Heart left ventricle (tissue), 16 donors: Measurements from ENCODE around the gene CACNA1D. TPM values are rescaled to one million over a fixed set of nuclear protein-coding genes. Genes with fewer than 3 reads are reported as not detected.
"Not testable (repeated sequence)": the region's sequence is repeated elsewhere in the genome, so short reads cannot be mapped to it uniquely, and the experiment has no call there.

Experiments used
- ATAC-seq, 4 donors: fragments of 200-7000 bp; cut with Tn5 transposase; one replicate each; pipeline ENCODE4 v1.9.1; 2020 to 2022; ENCODE audit warnings: moderate library complexity in 4 of 4, mild to moderate bottlenecking in 3 of 4, moderate number of reproducible peaks in 1 of 4
- DNase-seq, 5 donors: peaks; one replicate each; pipeline ENCODE4 v3.0.0-alpha.2; 2020
- H3K27ac ChIP-seq, 12 donors: fragments of 200-600 bp; sonication (generic) in 4 of 12; one replicate each; pipeline versions ENCODE4 v1.5.0 to v1.8.0; 2016 to 2022; ENCODE audit warnings: mild to moderate bottlenecking in 2 of 12
- H3K27me3 ChIP-seq, 9 donors: fragments of 200-600 bp; sonication (generic) in 2 of 9; one replicate each; pipeline versions ENCODE4 v1.5.1 to v1.8.0; 2016 to 2022; ENCODE audit warnings: mild to moderate bottlenecking in 3 of 9
- H3K36me3 ChIP-seq, 9 donors: fragments of 200-600 bp; sonication (generic) in 2 of 9; one replicate each; pipeline versions ENCODE4 v1.5.0 to v1.8.0; 2018 to 2022; ENCODE audit warnings: mild to moderate bottlenecking in 2 of 9
- H3K4me1 ChIP-seq, 12 donors: fragments of 200-600 bp; sonication (generic) in 4 of 12; one replicate each; pipeline versions ENCODE4 v1.5.0 to v1.8.0; 2016 to 2022; ENCODE audit warnings: mild to moderate bottlenecking in 3 of 12
- H3K4me3 ChIP-seq, 12 donors: fragments of 200-600 bp; sonication (generic) in 4 of 12; one replicate each; pipeline versions ENCODE4 v1.5.0 to v1.8.0; 2017 to 2022; ENCODE audit warnings: mild to moderate bottlenecking in 9 of 12, moderate library complexity in 4 of 12
- H3K9me3 ChIP-seq, 12 donors: fragments of 200-600 bp; sonication (generic) in 4 of 12; one replicate each; pipeline versions ENCODE4 v1.5.0 to v1.8.0; 2016 to 2022; ENCODE audit warnings: mild to moderate bottlenecking in 1 of 12
- CTCF ChIP-seq, 12 donors: fragments of 200-600 bp; sonication (generic) in 4 of 12; IDR thresholded peaks; one replicate each; pipeline versions ENCODE4 v1.5.0 to v1.8.0; 2018 to 2022; ENCODE audit warnings: antibody characterized with exemption in 12 of 12, mild to moderate bottlenecking in 5 of 12
- POLR2A ChIP-seq, 2 donors: fragments of 450-650 bp; IDR thresholded peaks; one replicate each; pipeline ENCODE4 v1.6.1; 2017; ENCODE audit warnings: antibody characterized with exemption in 2 of 2, mild to moderate bottlenecking in 2 of 2, moderate library complexity in 2 of 2
- WGBS, 4 donors: extraction: QIAGEN DNeasy Blood & Tissue Kit in 2 of 4; methylation state at CpG; one replicate each; pipeline versions ENCODE4 v1.1.5 to v1.1.7; 2013 to 2018; 5-methylcytosine and 5-hydroxymethylcytosine counted together
- intact Hi-C, 10 donors: fragments of 100-400 bp; cut with DNase I; formaldehyde crosslinking; loops; one replicate each; pipeline versions ENCODE4 v1.11.1 to v1.14.2; 2022
- long read RNA-seq, 3 donors: library from polyadenylated mRNA; unstranded; transcript quantifications; one replicate each; pipeline ENCODE4 v2.0.0, GENCODE V29; 2020 to 2021
- polyA plus RNA-seq, 2 donors: library from polyadenylated mRNA; stranded (reverse); fragments of 200-250 nt; gene quantifications; one replicate each; pipeline ENCODE4 v1.2.3, GENCODE V29; 2013
- total RNA-seq, 9 donors: library from RNA; depleted of rRNA in 2 of 9; stranded (reverse); fragments of >200 nt in 2 of 9; fragmentation: NEBNext Ultra II Directional in 3 of 9; extraction: Animal tissue kit (Norgen Biotek cat#: 25700) in 3 of 9; gene quantifications; one replicate each; pipeline versions ENCODE4 v1.1.0 to v1.2.4, GENCODE V29; 2016 to 2023
- donor health status: ischemic (EF 13 %, LVEDD 7.1; RV severe dilation, severe dysfunction).
- donor health status: healthy with polysubstance abuse.
- donor health status: DM: no; HTN: yes; CAD: no.
- donor health status: DM: no; HTN: no; CAD: no.
- donor health status: ischemic (EF 25% LVEDD 6.9; RV normal size, moderate dysfunction).
- donor health status: ischemic (EF 25% LVEDD 5.7; RV mildly dilated, moderate dysfunction).
- donor health status: healthy.
- donor health status: DM: yes; HTN: yes; CAD: no.
- donor health status: ischemic (EF 35%, LVEDD 5.7; RV mildly dilated, moderate dysfunction).
- donor health status: nonischemic (EF 11% LVEDD 7.7; RV severe dilation, severe dysfunction).
- donor health status: DM: yes; HTN: yes; CAD: no.
- donor health status: PGD.
- donor health status: ischemic (EF 29% LVEDD 5.4; RV normal size, mild dysfunction).
- donor health status: nonischemic (EF 23%, LVEDD 6.1; RV moderate dilation, normal function).

Gene CACNA1D
- total RNA-seq (1 to 10 TPM in 2 of 9 donors, under 1 TPM in 6, not detected in 1; 0.16 to 2.4 (median 0.46) TPM), polyA plus RNA-seq (under 1 TPM; 0.06 to 0.27 TPM)
- long read RNA-seq, donor 1, partial matches to known transcripts: 0 of 2 reads
- long read RNA-seq, donor 1, other reads (novel, unspliced or antisense): 2 of 2 reads
- long read RNA-seq, donor 2, partial matches to known transcripts: 0 of 1 reads
- long read RNA-seq, donor 2, other reads (novel, unspliced or antisense): 1 of 1 reads
- long read RNA-seq, donor 3: 0 reads

GRCh38 chr3:53493963-53494791 is at the start of gene CACNA1D:
Gene CACNA1D, plus strand, starts transcription at chr3:53494611. Its CDS starts 556 bp downstream, at chr3:53495167.
- no peaks in the 10 kb centered on the region for H3K9me3 ChIP-seq
- TF ChIP-seq CTCF (IDR thresholded peaks at IDR 0.05) (no peak), POLR2A (IDR thresholded peaks at IDR 0.05) (no peak)
- WGBS, 4 donors: 1 to 3% (median 1%) methylated on average over 42 to 122 of the region's 122 CpGs
- ATAC-seq (peak in 2 of 4 donors; percentile 16 to 28), DNase-seq (peak in 1 of 5 donors; percentile 8)
- H3K4me1 ChIP-seq: peaks cover 0 to 24% (median 14%) of the 10 kb centered on the region in 12 donors
- intact Hi-C loops: no loop called here
- H3K27ac ChIP-seq: peak within 1 kb of the TSS in 1 of 12 donors; percentile 24
- H3K36me3 ChIP-seq: no peaks in the 10 kb centered on the region
- peaks cover 11 to 70% (median 21%) of the 10 kb centered on the region in 9 donors for H3K27me3 ChIP-seq
- peak within 1 kb of the TSS; percentile 13 to 59 (median 46) for H3K4me3 ChIP-seq

GRCh38 chr3:53457068-53457467 is 37.3 kb upstream of the CACNA1D start:
- H3K27ac ChIP-seq: no peak overlapping the region
- intact Hi-C loops: no loop called here
- no peaks in the 10 kb centered on the region for H3K36me3 ChIP-seq
- TF ChIP-seq POLR2A (IDR thresholded peaks at IDR 0.05) (no peak), CTCF (IDR thresholded peaks at IDR 0.05) (no peak)
- H3K27me3 ChIP-seq: peaks cover 0 to 11% (median 0%) of the 10 kb centered on the region in 9 donors
- H3K4me1 ChIP-seq: no peaks in the 10 kb centered on the region
- ATAC-seq (no peak), DNase-seq (no peak)
- no peaks in the 10 kb centered on the region for H3K9me3 ChIP-seq
- H3K4me3 ChIP-seq: no peak overlapping the region

DNA sequence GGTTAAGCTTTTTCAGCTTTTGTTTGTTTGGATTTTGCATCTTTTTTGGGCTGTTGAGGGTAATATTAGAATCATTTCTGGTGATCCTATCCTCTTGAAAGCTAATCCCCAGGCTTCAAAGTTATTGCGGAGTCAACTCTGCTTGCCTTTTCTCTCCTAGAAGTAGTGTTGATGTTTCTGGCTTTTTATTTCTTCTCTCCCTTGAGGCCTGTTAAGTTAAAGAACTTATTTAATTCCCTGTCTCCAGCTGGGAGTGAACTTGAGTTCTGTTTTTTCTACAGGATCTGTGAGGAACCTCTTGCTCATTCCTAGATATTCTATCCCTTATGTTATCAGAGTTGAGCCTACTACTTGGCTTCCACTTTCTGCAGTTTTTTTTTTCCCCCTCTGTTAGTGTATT is 34.1 kb upstream of the CACNA1D start:
- H3K27me3 ChIP-seq: peaks cover 0 to 11% (median 0%) of the 10 kb centered on the region in 9 donors
- H3K4me3 ChIP-seq: no peak overlapping the region
- peaks cover 0 to 13% (median 0%) of the 10 kb centered on the region in 12 donors for H3K9me3 ChIP-seq
- no peaks in the 10 kb centered on the region for H3K36me3 ChIP-seq
- intact Hi-C loops: no loop called here
- H3K27ac ChIP-seq: no peak overlapping the region
- WGBS, 4 donors: 82 to 87% (median 84%) methylated on average over 1 of the region's 1 CpG
- H3K4me1 ChIP-seq: no peaks in the 10 kb centered on the region
- DNase-seq (no peak), ATAC-seq (no peak)
- no peak for TF ChIP-seq POLR2A (IDR thresholded peaks at IDR 0.05)
- no peak for TF ChIP-seq CTCF (IDR thresholded peaks at IDR 0.05)

DNA sequence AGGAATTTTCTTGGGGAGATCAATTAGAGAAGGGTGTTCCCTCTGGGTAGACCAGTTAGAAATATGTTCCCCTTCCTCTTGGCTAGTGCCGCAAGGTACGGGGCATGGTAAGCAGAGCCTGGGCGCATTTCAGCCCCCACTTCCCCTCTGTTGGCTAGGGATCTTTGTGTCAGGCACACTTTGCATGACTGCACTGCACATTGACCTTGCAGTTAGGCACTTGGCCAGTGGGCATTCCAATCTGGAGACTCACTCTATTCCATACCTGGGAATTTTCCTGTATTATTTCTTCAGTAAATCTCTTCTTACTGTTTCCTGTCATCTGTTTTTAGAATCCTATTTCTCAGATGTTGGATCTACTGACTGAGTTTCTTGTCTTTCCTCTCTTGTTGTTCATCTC is 30.0 kb upstream of the CACNA1D start:
- Histone ChIP-seq H3K36me3 (no peaks in the 10 kb centered on the region), H3K4me1 (no peaks in the 10 kb centered on the region), H3K4me3 (no peak overlapping the region), H3K9me3 (peaks cover 0 to 13% (median 0%) of the 10 kb centered on the region in 12 donors), H3K27ac (no peak overlapping the region), H3K27me3 (peaks cover 0 to 5% (median 0%) of the 10 kb centered on the region in 9 donors)
- 84 to 91% (median 88%) methylated on average over 3 of the region's 3 CpGs for WGBS, 4 donors
- no peak for TF ChIP-seq CTCF (IDR thresholded peaks at IDR 0.05)
- no peak for TF ChIP-seq POLR2A (IDR thresholded peaks at IDR 0.05)
- ATAC-seq (peak in 1 of 4 donors; percentile 67), DNase-seq (peak in 1 of 5 donors; percentile 26)
- intact Hi-C loops: no loop called here

- intact Hi-C loops, H3K4me3 ChIP-seq, H3K9me3 ChIP-seq, ATAC-seq, H3K4me1 ChIP-seq, H3K27ac ChIP-seq, H3K27me3 ChIP-seq, H3K36me3 ChIP-seq, DNase-seq: not testable (repeated sequence)
- 81 to 85% (median 84%) methylated on average over 7 of the region's 7 CpGs for WGBS, 4 donors
Observed at GRCh38 chr3:53469758-53470157, 24.7 kb upstream of the CACNA1D start.
